ENCODE measurements around the gene HMGXB4.

The HMGXB4 gene

DNA sequence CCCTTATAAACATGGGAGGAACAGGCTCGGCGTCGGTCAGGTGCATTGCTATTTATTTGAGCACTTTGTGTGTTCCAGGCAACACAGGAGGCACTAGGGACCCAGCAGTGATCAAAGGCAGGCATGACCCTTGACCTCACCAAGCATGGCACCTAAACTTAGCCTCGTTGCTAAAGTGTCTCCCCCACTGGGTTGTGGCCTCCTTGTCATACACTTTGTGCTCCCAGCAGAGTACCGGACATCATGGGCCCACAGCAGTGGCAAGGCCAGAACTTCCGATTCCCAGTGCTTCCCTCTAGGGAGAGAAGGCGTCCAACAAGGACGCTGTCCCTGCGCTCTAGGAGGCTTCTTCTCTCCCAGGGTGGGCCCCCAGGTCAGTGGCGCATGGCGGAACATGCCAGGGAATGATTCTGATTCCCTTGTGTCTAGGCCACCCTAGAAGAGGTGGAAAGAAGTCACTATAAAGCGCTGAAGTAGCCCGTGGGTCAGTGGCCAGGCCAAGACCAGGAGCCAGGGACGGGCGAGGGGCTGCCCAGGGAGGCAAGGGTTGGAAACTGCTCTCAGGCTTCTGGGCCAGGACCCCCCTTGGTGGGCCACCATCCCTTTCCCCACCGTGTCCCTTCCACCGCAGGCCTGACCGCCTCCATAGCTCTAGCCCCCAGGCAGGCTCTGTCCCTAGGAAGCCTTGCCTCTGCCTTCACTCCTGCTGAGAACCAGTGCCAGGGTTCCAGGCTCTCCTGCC is 62.1 kb downstream of the HMGXB4 start:
- H3K4me3 ChIP-seq (ENCODE audit: low read length): no peak overlapping the region
- no peak for DNase-seq (ENCODE audit: low read depth, low spot score)

DNA sequence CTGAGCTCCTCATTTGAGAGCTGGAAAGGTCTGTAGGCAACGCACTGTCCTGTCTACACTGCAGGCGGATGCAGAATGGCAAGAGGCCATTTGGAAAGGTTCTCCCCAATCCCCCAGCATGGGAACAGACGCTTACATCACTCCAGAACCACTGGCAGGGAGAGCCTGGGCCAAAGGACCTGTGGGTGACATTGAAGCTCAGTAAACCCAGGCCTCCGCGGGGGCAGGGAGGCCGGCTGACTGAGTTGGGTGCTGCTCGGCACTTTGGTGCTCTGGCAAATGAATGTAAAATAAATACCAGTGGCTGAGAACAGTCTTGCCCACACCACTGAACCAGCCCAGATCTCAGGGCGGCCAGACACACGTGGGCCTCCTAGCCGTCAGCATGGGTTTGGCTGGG is 64.8 kb downstream of the HMGXB4 start:
- no peak overlapping the region for H3K4me3 ChIP-seq (ENCODE audit: low read length)

DNA sequence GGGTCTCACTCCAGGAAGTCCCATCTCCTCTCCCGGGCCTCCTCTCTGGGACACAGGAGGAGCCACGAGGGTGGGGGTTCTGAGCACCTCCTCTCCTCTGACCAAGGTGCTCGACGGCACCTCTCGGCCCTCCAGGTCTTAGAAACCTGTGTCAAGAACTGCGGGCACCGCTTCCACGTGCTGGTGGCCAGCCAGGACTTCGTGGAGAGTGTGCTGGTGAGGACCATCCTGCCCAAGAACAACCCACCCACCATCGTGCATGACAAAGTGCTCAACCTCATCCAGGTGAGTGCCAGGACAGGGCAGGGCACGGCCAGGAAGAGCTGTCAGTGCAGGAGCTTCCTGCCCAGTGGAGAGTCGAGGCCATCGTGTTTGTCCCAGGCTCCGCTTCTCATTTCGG is 65.6 kb downstream of the HMGXB4 start:
- no peak overlapping the region for H3K4me3 ChIP-seq (ENCODE audit: low read length)
- DNase-seq (ENCODE audit: low read depth, low spot score): no peak

More for the DNA sequence above, 64.8 kb downstream of the HMGXB4 start:
- DNase-seq (ENCODE audit: low read depth, low spot score): no peak

DNA sequence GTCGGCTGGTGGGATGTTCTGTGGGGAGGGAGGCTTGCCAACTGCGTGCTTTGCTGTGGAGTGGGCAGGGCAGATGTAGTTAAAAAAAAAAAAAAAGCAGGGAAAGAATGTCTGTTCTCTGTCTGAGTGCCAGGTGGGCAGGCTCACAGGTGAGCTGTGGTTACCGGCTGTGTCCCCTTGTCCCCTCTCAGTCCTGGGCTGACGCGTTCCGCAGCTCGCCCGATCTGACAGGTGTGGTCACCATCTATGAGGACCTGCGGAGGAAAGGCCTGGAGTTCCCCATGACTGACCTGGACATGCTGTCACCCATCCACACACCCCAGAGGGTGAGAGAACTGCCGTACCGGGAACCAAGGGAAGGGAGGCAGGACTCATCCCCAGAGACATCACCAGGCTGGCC is 66.0 kb downstream of the HMGXB4 start:
- DNase-seq (ENCODE audit: low read depth, low spot score): no peak
- no peak overlapping the region for H3K4me3 ChIP-seq (ENCODE audit: low read length)

DNA sequence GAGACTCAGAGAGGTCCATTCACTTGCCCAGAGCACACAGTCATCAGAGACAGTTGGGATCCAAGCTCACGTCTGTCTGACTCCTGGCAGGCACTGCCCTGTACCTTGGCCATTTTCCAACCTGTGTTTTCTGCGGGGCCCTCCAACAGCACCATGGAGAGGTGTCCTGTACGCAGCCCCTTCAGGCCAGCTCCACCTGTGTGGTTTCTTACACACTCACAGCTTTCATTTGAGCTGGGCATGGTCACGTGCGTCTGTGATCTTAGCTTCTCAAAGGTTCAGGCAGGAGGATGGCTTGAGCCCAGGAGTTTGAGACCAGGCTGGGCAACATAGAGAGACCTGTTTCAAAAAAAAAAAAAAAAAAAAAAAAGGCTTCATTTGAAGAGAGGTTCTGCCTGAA is 66.8 kb downstream of the HMGXB4 start:
- DNase-seq (ENCODE audit: low read depth, low spot score): no peak

DNA sequence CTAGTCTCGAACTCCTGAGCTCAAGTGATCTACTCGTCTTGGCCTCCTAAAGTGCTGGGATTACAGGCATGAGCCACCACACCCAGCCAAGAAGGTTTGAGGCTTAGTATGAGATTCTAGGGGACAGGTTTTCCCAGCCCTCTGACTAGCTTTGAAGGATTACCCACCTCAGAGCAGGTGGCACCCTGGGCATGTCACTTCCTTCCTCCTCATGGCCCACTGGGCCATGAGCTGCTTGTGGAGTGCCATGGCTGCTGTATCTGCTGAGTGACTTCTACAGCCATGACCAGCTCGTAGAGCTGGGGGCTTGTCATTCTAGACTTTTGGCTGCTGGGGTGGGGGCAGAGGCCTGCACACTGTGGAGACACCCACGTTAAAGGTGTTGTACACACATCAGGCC is 67.5 kb downstream of the HMGXB4 start:
- DNase-seq (ENCODE audit: low read depth, low spot score): no peak
- H3K4me3 ChIP-seq (ENCODE audit: low read length): no peak overlapping the region

More for the DNA sequence above, 66.8 kb downstream of the HMGXB4 start:
- H3K4me3 ChIP-seq (ENCODE audit: low read length): no peak overlapping the region

DNA sequence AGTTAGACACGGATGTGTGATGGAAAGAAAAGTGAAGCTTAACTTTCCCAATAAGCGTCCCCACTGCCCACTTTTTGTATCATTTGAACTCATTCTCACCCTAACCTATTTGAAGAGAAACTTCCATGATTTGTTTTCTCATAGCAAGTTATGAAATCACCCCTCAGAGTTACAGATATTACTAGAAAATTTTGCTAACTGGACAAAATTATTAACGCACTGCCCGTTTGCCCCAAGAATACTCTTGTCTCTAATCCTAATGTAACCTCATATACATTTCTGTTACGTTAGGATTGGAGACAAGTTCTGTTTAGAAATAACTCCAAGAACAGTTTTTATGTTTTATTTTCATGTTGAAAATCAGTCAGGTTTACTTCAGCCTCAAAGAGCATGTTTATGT is 67.9 kb downstream of the HMGXB4 start:
- DNase-seq (ENCODE audit: low read depth, low spot score): no peak
- no peak overlapping the region for H3K4me3 ChIP-seq (ENCODE audit: low read length)

DNA sequence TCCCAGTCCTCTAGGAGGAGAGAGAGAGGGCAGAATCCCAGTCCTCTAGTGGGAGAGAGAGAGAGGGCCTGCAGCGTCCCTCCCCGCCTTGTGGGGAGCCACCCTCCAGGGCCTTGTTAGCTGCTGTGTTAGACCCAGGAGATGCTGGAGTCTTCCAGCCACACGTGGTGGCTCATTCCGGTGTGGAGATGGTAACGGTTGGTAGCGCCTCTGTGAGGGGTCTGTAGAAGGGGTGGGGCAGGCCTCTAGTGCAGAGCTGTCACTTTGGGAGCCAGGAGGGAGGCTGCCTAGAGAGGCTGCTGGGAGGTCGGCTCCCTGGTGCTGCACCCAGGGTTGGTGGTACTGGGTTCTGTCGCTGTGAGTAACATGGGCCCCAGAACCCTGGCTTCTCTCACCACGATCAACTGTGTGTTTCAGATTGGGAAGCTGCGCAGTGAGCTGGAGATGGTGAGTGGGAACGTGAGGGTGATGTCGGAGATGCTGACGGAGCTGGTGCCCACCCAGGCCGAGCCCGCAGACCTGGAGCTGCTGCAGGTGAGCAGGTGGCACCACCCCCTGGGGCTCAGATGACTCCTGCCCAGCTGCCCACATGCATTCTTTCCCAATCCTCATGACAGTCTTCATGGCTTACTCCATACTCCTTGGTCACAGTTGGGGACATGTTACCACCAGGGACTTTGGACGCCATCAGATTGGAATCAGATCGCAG is 69.7 kb downstream of the HMGXB4 start:
- no peak overlapping the region for H3K4me3 ChIP-seq (ENCODE audit: low read length)
- DNase-seq (ENCODE audit: low read depth, low spot score): no peak

DNA sequence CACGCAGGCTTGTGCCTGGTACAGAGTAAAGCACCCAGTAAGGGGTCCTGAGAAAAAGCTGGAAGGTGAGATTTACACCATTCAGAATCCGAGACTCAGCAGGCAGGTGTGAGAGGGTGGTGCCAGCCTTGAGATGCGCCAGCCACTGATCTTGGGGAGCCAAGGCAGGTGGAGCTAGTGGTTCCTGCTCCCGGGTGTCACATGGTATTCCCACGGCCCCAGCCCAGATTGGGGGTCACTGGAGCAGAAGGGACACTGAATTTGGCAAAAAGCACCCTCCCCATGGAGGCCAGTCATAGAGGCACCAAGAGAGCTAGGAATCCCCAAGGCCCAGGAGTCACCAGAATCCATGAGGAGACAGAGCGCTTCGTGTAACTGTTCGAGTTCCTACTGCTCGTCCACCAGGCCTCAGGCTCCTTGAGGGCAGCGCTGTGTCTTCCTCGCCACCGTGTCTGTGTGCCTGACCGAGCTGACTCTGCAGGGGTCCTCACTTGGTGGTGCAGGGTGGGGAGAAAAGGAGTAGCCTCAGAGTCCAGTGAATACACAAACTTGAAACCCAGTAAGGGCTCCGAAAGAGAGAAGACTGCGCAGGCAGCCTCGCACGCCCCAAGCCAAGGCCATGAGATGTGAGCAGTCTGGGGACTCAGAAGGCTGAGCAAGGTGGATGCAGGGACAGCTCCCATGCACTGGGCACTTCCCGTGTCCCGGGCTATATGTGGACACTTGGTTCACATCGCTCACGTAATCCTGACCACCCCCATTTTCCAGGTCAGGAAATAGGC is 70.6 kb downstream of the HMGXB4 start:
- H3K4me3 ChIP-seq (ENCODE audit: low read length): no peak overlapping the region
- DNase-seq (ENCODE audit: low read depth, low spot score): no peak

DNA sequence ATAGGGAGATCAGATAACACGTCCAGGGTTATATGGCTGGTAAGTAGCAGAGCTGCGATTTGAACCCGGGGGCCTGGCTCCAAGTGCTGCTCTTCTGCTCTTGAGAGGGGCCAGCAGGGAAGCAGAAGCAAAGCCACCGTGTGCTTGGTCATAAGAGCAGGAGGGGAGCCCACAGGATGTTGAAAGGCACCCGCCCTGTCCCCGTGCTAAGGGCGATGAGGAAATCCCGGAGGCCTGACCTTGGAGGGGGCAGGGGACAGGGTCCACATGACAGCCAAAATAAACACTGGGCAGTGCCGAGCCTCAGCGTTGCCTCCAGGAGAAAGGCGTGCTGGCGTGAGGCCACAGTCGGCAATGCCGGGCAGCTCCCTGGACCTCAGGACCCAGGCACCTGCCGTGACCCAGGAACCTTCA is 71.2 kb downstream of the HMGXB4 start:
- no peak overlapping the region for H3K4me3 ChIP-seq (ENCODE audit: low read length)
- DNase-seq (ENCODE audit: low read depth, low spot score): no peak

DNA sequence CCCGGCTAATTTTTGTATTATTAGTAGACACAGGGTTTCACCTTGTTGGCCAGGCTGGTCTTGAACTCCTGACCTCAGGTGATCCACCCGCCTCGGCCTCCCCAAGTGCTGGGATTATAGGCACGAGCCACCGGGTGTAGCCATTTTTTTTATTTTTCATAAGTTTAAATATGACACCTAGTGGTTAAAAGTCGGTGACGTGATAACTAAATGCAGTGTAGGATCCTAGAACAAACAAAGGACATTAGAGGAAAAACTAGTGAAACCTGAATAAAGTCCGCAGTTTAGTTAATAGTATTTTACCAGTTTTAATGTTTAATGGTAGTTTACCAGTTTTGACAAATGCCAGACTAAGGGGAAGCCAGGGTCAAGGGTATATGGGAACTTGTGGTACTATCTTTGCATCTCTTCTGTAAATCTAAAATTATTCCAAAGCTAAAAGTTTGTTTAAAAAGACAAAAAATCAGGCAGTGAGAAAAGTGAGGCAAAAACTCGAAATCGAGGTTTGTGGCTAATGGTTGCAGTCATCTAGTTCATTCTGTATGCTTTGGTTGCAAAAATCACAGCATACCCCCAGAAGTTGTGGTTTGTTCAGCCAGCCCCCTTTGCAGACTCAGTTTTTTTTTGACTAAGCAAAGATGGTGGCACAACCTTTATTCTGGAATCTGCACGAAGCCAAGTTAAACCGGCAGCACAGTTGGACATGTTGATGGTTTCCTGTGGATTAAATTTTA is 72.0 kb downstream of the HMGXB4 start:
- DNase-seq (ENCODE audit: low read depth, low spot score): peak; percentile 35
- H3K4me3 ChIP-seq (ENCODE audit: low read length): no peak overlapping the region

DNA sequence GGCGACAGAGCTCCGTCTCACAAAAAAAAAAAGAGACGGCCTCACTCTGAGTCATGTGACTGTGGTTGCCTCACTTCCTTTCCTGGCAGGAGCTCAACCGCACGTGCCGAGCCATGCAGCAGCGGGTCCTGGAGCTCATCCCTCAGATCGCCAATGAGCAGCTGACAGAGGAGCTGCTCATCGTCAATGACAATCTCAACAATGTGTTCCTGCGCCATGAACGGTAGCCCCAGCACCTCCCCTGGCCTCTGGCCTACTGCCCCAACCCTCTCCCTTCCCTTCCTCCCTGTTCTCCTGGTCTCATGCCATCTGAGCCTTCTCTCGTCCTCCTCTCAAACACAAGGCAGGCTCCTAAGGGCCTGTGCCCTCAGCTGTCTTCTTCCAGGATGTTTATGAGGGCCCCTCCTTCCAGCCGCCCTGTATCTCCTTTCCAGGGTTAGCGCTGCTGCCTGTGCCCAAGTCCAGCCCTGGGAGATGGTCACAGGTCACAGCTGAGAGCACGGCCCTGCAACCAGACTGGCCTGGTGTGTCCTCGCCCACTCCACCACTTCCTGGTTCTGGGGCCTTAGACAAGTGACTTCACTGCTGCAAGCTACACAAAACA is 73.1 kb downstream of the HMGXB4 start:
- DNase-seq (ENCODE audit: low read depth, low spot score): peak; percentile 88
- peak overlapping the region; percentile 56 for H3K4me3 ChIP-seq (ENCODE audit: low read length)

DNA sequence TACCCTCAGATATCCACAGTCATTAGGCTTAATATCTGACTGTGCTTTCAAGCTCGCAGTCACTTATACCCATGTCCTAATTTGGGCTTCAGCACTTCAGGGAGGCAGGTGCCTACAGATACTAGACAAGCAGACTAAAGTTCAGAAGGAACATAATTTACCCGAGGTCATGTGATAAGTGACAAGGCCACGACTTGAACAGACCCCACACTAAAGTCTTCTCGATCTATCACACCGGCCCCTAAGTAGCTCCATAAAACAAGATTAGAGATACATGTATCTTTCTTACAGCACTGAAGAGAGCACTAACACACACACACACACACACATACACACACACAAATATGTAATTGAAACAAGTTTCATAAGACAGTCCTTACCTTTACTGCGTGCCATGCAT is 75.0 kb downstream of the HMGXB4 start:
- H3K4me3 ChIP-seq (ENCODE audit: low read length): no peak overlapping the region
- DNase-seq (ENCODE audit: low read depth, low spot score): no peak

DNA sequence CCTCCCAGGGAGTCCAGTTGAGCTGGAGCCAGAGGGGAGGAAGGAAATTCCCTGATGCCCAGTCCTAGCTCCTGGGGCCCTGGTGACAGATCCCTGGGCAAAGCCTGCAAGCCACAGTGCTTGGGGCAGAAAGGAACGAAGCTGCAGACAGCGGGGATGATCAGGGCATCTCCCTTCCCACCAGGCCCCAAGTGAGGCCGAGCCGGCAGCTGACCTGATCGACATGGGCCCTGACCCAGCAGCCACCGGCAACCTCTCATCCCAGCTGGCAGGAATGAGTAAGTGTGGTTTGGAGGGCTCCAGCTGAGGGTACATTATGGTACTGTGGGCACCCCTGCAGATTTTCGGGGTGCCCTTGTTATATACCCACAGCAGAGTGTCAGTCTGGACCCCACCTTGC is 75.9 kb downstream of the HMGXB4 start:
- H3K4me3 ChIP-seq (ENCODE audit: low read length): no peak overlapping the region
- no peak for DNase-seq (ENCODE audit: low read depth, low spot score)

DNA sequence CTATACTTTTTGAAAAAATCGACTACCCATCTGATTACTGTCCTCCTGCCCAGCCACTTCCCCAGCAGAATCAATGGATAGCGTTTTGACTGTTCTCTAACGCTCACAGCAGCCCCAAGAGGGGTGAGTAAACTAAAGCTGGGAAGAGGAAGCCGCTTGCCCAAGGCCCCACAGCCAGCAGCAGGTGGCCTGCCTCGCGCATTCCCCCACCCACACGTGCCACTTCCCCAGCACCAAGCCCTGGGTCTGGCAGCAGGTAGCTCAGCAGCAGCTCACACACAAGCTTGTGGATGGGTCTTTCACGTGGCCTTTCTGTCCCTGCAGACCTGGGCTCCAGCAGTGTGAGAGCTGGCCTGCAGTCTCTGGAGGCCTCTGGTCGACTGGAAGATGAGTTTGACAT is 76.7 kb downstream of the HMGXB4 start:
- DNase-seq (ENCODE audit: low read depth, low spot score): peak; percentile 51

DNA sequence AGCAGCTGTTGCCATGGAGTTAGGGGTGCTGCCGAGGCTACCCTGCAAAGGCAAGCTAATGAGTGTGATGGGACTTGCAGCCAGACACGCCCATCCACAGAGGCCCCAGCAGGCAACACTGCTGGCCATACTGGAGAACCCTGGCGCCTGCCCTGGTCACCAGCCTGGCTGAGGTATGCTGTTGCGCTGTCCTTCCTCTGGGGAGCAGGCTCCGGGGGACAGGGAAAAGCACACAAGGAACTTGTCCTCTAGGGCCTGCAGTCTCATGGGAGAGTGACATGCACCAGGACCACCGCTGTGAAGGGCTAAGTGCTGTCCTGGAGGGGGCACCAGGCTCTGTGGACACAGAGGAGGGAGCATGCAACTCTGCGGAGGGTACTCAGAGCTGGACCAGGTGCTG is 78.2 kb downstream of the HMGXB4 start:
- no peak overlapping the region for H3K4me3 ChIP-seq (ENCODE audit: low read length)
- no peak for DNase-seq (ENCODE audit: low read depth, low spot score)

More for the DNA sequence above, 76.7 kb downstream of the HMGXB4 start:
- no peak overlapping the region for H3K4me3 ChIP-seq (ENCODE audit: low read length)

DNA sequence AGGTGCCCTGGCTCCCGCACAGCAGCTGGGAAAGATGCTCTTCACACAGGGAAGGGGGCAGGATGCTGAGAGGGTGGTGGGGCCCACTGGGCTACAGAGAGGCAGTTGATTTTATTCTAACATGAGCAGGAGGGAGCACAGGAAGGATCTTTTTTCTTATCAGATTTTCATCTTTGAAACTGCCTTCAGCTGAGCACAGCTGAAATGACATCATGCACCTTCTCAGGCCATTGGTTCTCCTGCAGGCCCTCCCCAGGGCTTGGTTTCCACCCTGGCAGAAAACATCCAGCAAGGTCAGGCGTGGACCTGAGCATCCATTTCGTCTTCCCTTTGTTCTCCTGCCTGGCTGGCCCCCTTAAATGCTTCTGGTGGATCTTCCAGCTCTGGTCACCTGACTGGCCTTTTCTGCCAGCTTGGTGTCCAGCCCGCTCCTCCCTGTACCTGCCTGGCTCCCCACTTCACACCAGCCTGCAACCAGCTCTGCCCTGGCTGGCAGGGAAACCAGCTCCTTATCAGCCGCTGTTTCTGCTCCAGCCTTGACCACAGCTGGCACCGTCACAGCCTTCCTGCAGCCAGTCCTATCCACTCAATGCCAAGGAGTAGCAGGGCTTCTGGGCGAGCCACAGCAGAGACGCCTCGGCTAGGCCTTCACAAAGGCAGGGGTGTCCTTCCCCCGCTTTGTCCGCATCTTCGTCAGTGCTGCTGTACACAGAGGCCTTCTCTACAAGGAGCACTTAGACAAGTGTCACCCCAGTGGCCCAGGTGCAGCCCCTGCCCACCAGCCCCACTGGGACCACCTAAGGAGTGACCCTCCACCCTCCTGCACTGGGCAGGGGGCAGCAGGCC is 78.9 kb downstream of the HMGXB4 start:
- no peak overlapping the region for H3K4me3 ChIP-seq (ENCODE audit: low read length)
- peak; percentile 46 for DNase-seq (ENCODE audit: low read depth, low spot score)

DNA sequence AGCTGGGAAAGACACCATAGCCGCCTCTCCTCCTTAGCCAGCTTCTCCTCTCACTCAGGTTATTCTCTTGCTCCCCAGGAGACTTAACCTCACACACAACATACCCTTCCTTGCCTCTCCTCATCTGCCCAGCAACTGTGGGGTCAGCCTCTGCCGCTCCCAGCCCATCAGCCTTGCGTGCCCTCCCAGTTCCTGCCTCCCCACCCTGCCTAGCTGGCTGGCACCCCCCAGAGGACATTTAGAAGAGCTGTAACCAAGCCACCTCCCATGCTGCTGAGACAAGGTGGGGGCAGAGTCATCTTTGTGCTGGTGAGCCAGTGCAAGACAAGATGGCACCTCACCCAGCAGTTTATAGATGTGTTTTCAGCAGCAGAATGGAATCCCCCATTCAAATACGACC is 80.6 kb downstream of the HMGXB4 start:
- DNase-seq (ENCODE audit: low read depth, low spot score): no peak
- H3K4me3 ChIP-seq (ENCODE audit: low read length): no peak overlapping the region

Data from Jurkat, Clone E6-1 (cell line).